Suprapubic skin (tissue), 3 donors: ENCODE measurements around the gene TBC1D19.
"Not testable (repeated sequence)": the region's sequence is repeated elsewhere in the genome, so short reads cannot be mapped to it uniquely, and the experiment has no call there.

Source experiments
- POLR2A ChIP-seq, 2 donors: fragments of 450-650 bp; IDR thresholded peaks; one replicate each; pipeline ENCODE4 v1.6.1; 2017; ENCODE audit warnings: antibody characterized with exemption in 2 of 2, mild to moderate bottlenecking in 2 of 2, moderate library complexity in 2 of 2
- TF ChIP-seq, protein P1 (sequence below), 2 donors: fragments of 200-600 bp in 1 of 2; fragments of 450-650 bp in 1 of 2; sonication (generic) in 1 of 2; IDR thresholded peaks; one replicate each; pipeline ENCODE4 v1.5.1; 2016 to 2019; ENCODE audit warnings: antibody characterized with exemption in 2 of 2, mild to moderate bottlenecking in 1 of 2, moderate library complexity in 1 of 2

GRCh38 chr4:26626658-26627057 is 42.8 kb downstream of the TBC1D19 start:
- TF ChIP-seq, protein P1, sequence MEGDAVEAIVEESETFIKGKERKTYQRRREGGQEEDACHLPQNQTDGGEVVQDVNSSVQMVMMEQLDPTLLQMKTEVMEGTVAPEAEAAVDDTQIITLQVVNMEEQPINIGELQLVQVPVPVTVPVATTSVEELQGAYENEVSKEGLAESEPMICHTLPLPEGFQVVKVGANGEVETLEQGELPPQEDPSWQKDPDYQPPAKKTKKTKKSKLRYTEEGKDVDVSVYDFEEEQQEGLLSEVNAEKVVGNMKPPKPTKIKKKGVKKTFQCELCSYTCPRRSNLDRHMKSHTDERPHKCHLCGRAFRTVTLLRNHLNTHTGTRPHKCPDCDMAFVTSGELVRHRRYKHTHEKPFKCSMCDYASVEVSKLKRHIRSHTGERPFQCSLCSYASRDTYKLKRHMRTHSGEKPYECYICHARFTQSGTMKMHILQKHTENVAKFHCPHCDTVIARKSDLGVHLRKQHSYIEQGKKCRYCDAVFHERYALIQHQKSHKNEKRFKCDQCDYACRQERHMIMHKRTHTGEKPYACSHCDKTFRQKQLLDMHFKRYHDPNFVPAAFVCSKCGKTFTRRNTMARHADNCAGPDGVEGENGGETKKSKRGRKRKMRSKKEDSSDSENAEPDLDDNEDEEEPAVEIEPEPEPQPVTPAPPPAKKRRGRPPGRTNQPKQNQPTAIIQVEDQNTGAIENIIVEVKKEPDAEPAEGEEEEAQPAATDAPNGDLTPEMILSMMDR (IDR thresholded peaks at IDR 0.05), result not testable (repeated sequence)
- TF ChIP-seq POLR2A (IDR thresholded peaks at IDR 0.05), result not testable (repeated sequence)
